MG63 (cell line): ENCODE data around the gene SRSF4. TPM values are rescaled to one million over a fixed set of nuclear protein-coding genes. Genes with fewer than 3 reads are reported as not detected.
"Not testable (repeated sequence)": the region's sequence is repeated elsewhere in the genome, so short reads cannot be mapped to it uniquely, and the experiment has no call there.

Experiments used
- DNase-seq: peaks from one replicate; pipeline ENCODE4 v3.0.0-alpha.2; 2020
- H3K27me3 ChIP-seq: fragments of 250-450 bp; sonication (Bioruptor Pico); 2 replicates; pipeline ENCODE4 v1.5.1; 2020; ENCODE audit warnings: mild to moderate bottlenecking, moderate library complexity
- H3K36me3 ChIP-seq: fragments of 250-450 bp; sonication (Bioruptor Pico); 2 replicates; pipeline ENCODE4 v1.5.1; 2020; ENCODE audit warnings: mild to moderate bottlenecking, moderate library complexity
- H3K4me3 ChIP-seq: fragments of 250-450 bp; sonication (Bioruptor Pico); 2 replicates; pipeline ENCODE4 v1.5.1; 2020; ENCODE audit warnings: mild to moderate bottlenecking, moderate library complexity
- H3K9me3 ChIP-seq: fragments of 250-450 bp; sonication (Bioruptor Pico); 2 replicates; pipeline ENCODE4 v1.5.1; 2020; ENCODE audit warnings: mild to moderate bottlenecking, moderate library complexity
- total RNA-seq: library from RNA; depleted of rRNA; stranded (reverse); fragments of >200 nt; shearing (Covaris generic); gene quantifications from 2 replicates; pipeline ENCODE4 v1.2.3, GENCODE V29; 2014; ENCODE audit warnings: low replicate concordance

Gene SRSF4
- total RNA-seq, 1 experiment from 2014 or later, result 29.8 TPM

DNA sequence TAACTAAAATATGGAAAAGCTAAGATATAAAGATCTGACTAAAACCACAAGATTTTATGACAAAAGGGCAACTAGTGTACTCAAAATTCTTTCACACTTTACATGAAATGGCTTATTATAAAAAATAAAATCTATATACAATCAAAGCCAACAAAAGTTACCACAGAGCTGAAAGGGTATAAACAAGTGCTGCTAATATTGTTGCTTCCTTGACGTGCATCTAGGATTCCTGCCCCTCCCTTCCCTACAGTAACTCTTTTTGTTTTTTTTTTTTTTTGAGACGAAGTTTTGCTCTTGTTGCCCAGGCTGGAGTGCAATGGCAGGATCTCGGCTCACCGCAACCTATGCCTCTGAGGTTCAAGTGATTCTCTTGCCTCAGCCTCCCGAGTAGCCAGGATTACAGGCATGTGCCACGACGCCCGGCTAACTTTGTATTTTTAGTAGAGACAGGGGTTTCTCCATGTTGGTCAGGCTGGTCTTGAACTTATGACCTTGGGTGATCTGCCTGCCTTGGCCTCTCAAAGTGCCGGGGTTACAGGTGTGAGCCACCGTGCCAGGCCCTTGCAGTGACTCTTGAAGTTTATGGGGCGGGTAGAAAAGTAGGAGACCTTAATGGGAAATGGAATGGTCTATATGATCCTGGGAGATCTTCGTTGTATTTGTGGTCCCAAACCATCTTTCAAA lies 4.5 kb downstream of the SRSF4 start:
- Histone ChIP-seq H3K36me3 (peaks cover 57% of the 10 kb centered on the region), H3K27me3 (no peaks in the 10 kb centered on the region), H3K4me3 (no peak overlapping the region), H3K9me3 (no peaks in the 10 kb centered on the region)
- no peak for DNase-seq

- Histone ChIP-seq H3K9me3 (no peaks in the 10 kb centered on the region), H3K27me3 (no peaks in the 10 kb centered on the region), H3K36me3 (peaks cover 63% of the 10 kb centered on the region), H3K4me3 (no peak overlapping the region)
- no peak for DNase-seq
Observed at GRCh38 chr1:29176576-29176975, 5.1 kb downstream of the SRSF4 start.

DNA sequence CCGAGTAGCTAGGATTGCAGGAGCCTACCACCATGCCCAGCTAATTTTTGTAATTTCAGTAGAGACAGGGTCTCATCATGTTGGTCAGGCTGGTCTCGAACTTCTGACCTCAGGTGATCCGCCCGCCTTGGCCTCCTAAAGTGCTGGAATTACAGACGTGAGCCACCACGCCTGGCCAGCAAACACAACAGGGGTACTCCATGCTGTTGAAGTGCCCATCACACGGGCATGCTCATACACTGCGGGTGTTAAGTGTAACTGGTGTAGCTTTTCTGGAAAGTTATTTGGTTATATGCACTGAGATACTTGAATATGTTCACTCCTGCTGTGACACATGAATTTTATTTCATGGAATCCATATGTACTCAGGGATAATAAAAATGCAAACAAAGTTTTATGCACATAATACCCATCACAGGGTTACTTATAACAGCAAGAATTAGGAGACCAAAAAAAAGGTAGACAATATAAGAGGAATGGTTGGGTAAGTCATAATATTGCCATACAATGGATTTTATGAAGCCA lies 9.2 kb downstream of the SRSF4 start:
- Histone ChIP-seq H3K9me3 (no peaks in the 10 kb centered on the region), H3K36me3 (peaks cover 63% of the 10 kb centered on the region), H3K27me3 (no peaks in the 10 kb centered on the region), H3K4me3 (no peak overlapping the region)
- no peak for DNase-seq

DNA sequence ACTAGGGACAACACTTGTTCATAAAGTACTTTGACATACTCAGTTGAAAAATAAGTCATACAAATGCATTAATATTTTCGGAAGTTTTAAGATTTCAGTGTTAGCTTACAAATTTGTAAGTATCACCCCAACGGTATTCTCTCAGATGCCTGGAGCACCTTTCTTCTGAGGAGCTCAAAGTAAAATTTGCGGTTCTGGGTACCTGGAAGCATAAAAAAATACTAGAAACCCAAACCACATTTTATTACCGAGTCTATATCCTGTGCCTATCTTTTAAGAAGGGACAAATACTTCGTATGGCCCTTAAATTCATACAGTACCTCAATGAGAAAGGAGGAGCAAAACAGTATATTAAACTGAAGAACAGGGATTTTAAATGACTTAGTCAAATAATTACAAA lies 10.2 kb downstream of the SRSF4 start:
- Histone ChIP-seq H3K36me3 (peaks cover 70% of the 10 kb centered on the region), H3K9me3 (no peaks in the 10 kb centered on the region), H3K27me3 (no peaks in the 10 kb centered on the region; the same call in 1 of the 2 replicates), H3K4me3 (no peak overlapping the region)
- DNase-seq, result no peak

DNA sequence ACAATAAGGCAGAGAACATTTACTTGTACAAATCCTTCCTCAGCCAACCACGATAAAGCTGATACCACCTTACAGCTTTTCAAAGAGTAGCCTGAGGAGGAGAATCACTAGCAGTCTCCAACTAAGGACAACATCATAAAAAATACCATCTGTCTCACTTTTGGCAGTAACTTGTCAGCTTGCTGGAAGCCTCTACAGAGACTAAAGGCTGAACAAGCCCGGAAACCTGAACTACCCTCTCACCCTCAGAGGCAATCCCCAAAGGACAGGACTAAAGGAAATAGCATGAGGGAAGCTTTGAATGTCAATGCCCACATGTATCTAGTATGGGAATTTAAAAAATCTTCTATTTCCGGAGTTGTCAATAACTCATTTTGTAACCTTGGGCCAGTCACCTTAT lies 10.6 kb downstream of the SRSF4 start:
- peaks cover 73% of the 10 kb centered on the region for H3K36me3 ChIP-seq
- no peaks in the 10 kb centered on the region for H3K9me3 ChIP-seq
- H3K4me3 ChIP-seq, result no peak overlapping the region
- no peak for DNase-seq
- no peaks in the 10 kb centered on the region; the same call in 1 of the 2 replicates for H3K27me3 ChIP-seq

DNA sequence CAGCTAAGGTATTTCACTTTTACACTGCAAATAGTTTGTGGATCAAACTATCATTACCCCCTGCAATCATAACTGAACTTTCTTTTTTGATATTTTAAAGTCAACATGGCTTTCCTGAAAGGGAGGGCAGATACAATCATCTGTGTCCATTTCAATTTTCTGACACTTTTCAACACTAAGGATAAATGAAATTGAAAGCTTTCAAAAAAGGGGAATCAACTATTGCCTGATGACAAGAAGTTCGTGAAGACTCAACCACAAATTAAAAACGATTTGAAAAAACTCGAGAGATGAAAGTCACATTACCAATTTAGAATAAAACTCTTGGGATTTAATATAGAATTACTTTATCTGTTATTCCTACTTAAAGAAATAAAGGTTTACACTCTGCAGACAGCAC lies 11.7 kb downstream of the SRSF4 start:
- DNase-seq, result no peak
- Histone ChIP-seq H3K36me3 (peaks cover 80% of the 10 kb centered on the region), H3K4me3 (no peak overlapping the region), H3K27me3 (no peaks in the 10 kb centered on the region; the same call in 1 of the 2 replicates), H3K9me3 (no peaks in the 10 kb centered on the region)

GRCh38 chr1:29167904-29168303 lies 13.8 kb downstream of the SRSF4 start:
- Histone ChIP-seq H3K9me3 (no peaks in the 10 kb centered on the region), H3K27me3 (no peaks in the 10 kb centered on the region; the same call in 1 of the 2 replicates), H3K36me3 (peaks cover 92% of the 10 kb centered on the region), H3K4me3 (no peak overlapping the region)
- no peak for DNase-seq

GRCh38 chr1:29166291-29166878 lies 15.3 kb downstream of the SRSF4 start:
- H3K4me3 ChIP-seq, result no peak overlapping the region
- H3K36me3 ChIP-seq, result peaks cover 91% of the 10 kb centered on the region
- no peak for DNase-seq
- no peaks in the 10 kb centered on the region for H3K9me3 ChIP-seq
- no peaks in the 10 kb centered on the region; the same call in 1 of the 2 replicates for H3K27me3 ChIP-seq

DNA sequence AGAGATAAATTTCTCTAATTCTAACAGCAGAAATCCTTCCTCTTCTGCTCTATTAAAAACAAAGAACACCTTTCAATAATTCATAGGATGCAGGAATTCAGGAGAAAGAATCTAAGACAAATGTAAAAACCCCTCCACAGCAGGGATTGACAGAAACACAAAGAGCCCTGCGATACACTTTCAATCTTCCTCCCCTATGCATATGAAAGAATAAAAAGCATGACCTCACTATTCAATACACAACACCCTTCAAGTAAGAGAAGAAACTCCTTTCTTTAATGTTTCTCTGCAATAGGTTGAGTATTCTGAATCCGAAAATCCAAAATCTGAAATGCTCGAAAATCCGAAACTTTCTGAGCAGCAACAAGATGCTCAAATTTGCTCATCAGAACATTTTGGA lies 17.1 kb downstream of the SRSF4 start:
- H3K36me3 ChIP-seq, result peaks cover 90% of the 10 kb centered on the region

DNA sequence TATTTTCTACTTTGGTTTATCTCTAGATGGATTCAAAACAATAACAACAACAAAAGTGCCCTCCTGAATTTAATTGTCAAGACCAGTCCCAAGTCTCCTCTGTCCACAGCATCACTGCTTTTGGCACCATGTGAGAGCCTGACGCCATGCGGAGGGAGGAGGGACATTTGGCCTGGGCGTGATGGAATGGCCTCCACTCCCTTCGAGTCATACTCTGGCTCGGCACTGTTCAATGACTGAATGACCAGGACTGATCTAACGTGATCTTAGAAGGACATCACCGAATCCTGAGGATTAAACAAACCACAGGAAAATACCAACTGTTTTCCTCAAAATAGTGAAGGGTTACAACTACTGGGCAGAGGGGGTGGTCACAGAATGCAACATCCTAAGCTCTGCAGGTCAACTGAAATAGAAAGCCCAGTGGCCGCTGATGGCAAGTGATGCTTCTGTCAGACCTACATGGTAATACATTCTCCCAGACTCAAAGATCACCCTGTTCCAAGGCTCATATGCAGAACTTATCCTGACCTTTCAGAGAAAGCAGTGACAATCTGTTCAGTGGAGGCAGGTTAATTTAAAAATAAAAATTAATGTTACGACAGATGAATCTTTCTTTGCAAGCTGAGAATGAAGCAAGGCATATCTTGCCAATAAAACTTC lies 19.1 kb downstream of the SRSF4 start:
- Histone ChIP-seq H3K36me3 (peaks cover 93% of the 10 kb centered on the region), H3K9me3 (no peaks in the 10 kb centered on the region), H3K4me3 (no peak overlapping the region), H3K27me3 (no peaks in the 10 kb centered on the region; the same call in 1 of the 2 replicates)
- peak; percentile 39 for DNase-seq

More for the DNA sequence above, 17.1 kb downstream of the SRSF4 start:
- Histone ChIP-seq H3K4me3 (no peak overlapping the region), H3K9me3 (no peaks in the 10 kb centered on the region), H3K27me3 (no peaks in the 10 kb centered on the region; the same call in 1 of the 2 replicates)
- DNase-seq, result no peak

DNA sequence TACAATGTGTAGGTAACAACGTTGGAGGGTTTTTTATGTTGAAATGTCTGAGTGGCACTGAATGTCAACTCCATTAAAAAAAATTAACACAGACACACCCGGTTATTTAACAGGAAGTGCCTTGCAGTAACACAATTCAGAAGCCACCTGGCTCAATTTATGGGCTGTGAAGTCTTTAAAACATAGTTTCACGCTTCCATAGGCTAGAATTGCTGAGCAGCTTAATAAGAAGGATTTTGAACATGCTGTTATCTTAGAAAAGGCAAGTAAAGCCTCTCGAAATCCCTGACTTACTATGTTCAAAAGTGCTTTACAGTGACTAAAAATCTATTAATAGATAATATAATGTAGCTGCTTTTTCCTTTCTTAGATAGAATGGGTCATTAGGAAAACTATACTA lies 19.7 kb downstream of the SRSF4 start:
- no peak for DNase-seq
- H3K4me3 ChIP-seq, result no peak overlapping the region
- H3K36me3 ChIP-seq, result peaks cover 93% of the 10 kb centered on the region
- no peaks in the 10 kb centered on the region; the same call in 1 of the 2 replicates for H3K27me3 ChIP-seq
- H3K9me3 ChIP-seq, result no peaks in the 10 kb centered on the region

DNA sequence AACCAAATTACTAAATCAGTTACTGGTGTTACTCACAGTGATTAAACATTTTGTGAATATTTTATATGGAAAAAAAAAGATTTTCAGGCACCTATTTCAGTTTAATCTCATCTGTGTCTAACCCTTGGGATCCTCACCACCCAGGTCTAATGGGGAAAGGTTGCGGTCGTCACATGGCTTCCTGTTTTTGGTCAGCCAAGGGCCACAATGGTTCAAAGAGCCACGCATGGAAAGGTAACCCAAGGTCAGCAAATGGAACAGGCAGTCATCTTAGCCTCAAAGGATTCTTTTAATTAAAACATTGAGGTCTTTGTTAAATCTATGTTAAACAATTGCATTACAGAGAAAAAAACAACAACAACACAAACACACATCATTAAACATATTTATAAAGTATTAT lies 21.9 kb downstream of the SRSF4 start:
- Histone ChIP-seq H3K4me3 (no peak overlapping the region), H3K9me3 (no peaks in the 10 kb centered on the region), H3K36me3 (peaks cover 93% of the 10 kb centered on the region), H3K27me3 (no peaks in the 10 kb centered on the region)
- no peak for DNase-seq

GRCh38 chr1:29157269-29157601 lies 24.5 kb downstream of the SRSF4 start:
- Histone ChIP-seq H3K27me3 (no peaks in the 10 kb centered on the region), H3K9me3 (no peaks in the 10 kb centered on the region), H3K4me3 (no peak overlapping the region), H3K36me3 (peaks cover 93% of the 10 kb centered on the region)
- no peak for DNase-seq

DNA sequence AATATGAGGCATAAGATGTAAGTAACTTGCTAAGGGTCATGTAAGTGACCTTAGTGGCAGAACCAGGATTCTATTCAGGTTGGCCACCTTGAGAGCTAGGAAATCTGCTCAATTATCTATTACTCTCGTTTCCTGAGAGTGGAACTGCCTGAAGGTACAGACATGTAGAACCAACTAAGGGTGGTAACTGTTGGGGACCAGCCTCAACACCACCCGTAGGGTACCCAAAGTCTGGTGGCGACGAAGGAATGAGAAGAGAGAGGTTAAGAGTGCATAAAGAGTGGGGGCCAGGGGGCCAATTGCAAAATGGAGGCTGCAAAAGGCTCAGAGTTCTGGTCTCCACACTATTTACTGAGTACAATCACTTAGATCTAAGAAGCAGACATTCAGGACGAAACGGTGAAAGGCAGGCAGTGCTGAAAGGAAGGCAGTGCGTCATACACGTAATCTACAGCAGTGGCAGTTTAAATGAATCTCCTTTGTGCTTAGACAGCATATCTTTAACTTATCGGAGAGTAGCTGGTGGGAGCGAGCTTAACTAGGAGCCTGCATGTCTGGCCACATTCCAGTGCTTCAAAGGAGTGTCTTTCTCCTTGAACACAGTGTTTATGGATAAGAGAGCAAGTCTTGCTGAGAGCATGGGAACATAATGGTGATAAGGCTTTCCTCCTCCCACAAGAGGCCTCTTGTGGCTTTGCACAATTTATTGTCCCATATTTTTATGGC lies 25.0 kb downstream of the SRSF4 start:
- peaks cover 94% of the 10 kb centered on the region for H3K36me3 ChIP-seq
- H3K27me3 ChIP-seq, result no peaks in the 10 kb centered on the region
- no peak for DNase-seq
- H3K9me3 ChIP-seq, result no peaks in the 10 kb centered on the region
- H3K4me3 ChIP-seq, result no peak overlapping the region

GRCh38 chr1:29152046-29152805 lies 29.5 kb downstream of the SRSF4 start:
- Histone ChIP-seq H3K9me3 (no peaks in the 10 kb centered on the region), H3K36me3 (peaks cover 96% of the 10 kb centered on the region)

GRCh38 chr1:29150346-29150745 lies 31.4 kb downstream of the SRSF4 start:
- not testable (repeated sequence) for H3K27me3 ChIP-seq, DNase-seq, H3K9me3 ChIP-seq, H3K4me3 ChIP-seq
- peaks cover 92% of the 10 kb centered on the region for H3K36me3 ChIP-seq

More at GRCh38 chr1:29152046-29152805, 29.5 kb downstream of the SRSF4 start:
- no peak overlapping the region for H3K4me3 ChIP-seq
- DNase-seq, result no peak
- no peaks in the 10 kb centered on the region for H3K27me3 ChIP-seq
